Peyer's patch (tissue), 4 donors: Measurements from ENCODE around the gene ZFYVE19.

Experiments used
- CTCF ChIP-seq, 6 experiments: fragments of 450-650 bp in 4 of 6; fragments of 200-600 bp in 2 of 6; sonication (generic) in 1 of 6; IDR thresholded peaks; one replicate each; pipeline ENCODE4 v1.5.1; 2017 to 2019; ENCODE audit warnings: antibody characterized with exemption in 6 of 6, mild to moderate bottlenecking in 3 of 6, moderate library complexity in 1 of 6
- POLR2A ChIP-seq, 2 donors: fragments of 450-650 bp; IDR thresholded peaks; one replicate each; pipeline ENCODE4 v1.5.1; 2017; ENCODE audit warnings: antibody characterized with exemption in 2 of 2, mild to moderate bottlenecking in 2 of 2, moderate library complexity in 2 of 2

- TF ChIP-seq POLR2A (IDR thresholded peaks at IDR 0.05) (no peak), CTCF (IDR thresholded peaks at IDR 0.05) (no peak)
Observed at GRCh38 chr15:40775007-40775406, 31.9 kb upstream of the ZFYVE19 start.
